Body of pancreas (tissue), 4 donors: Measurements from ENCODE around the gene LRRC49. TPM values are rescaled to one million over a fixed set of nuclear protein-coding genes. Genes with fewer than 3 reads are reported as not detected.
A peak's percentile ranks its signal among the peaks of the same experiment; 100 is the strongest.

Experiments used
- ATAC-seq: fragments of 150-250 bp; one replicate; pipeline ENCODE4 v1.9.1; 2016
- DNase-seq, 4 donors: peaks; one replicate each; pipeline ENCODE4 v3.0.0-alpha.2; 2019
- H3K27ac ChIP-seq, 4 donors: fragments of 200-600 bp; sonication (generic); 1 replicate in 3 of 4; 2 replicates in 1 of 4; pipeline versions ENCODE4 v1.5.1 to v1.6.1; 2016 to 2019; ENCODE audit warnings: mild to moderate bottlenecking in 1 of 4, mixed read lengths in 1 of 4, moderate library complexity in 1 of 4
- H3K27me3 ChIP-seq, 2 donors: fragments of 200-600 bp; sonication (generic); one replicate each; pipeline ENCODE4 v1.6.0; 2016; ENCODE audit warnings: mild to moderate bottlenecking in 1 of 2
- H3K36me3 ChIP-seq, 2 donors: fragments of 200-600 bp; sonication (generic); replicated peaks in 1 of 2; 2 replicates each; pipeline ENCODE4 v1.5.1; 2016; ENCODE audit warnings: low read depth in 2 of 2; ENCODE audit not compliant: insufficient read depth in 1 of 2
- H3K4me1 ChIP-seq: fragments of 200-600 bp; sonication (generic); one replicate; pipeline ENCODE4 v1.6.0; 2016
- H3K4me3 ChIP-seq, 2 donors: fragments of 200-600 bp; sonication (generic); 1 replicate in 1 of 2; 2 replicates in 1 of 2; pipeline ENCODE4 v1.5.1; 2016 to 2019
- H3K9me3 ChIP-seq, 3 donors: fragments of 200-600 bp; sonication (generic); 1 replicate in 2 of 3; 2 replicates in 1 of 3; pipeline ENCODE4 v1.5.1; 2016
- CTCF ChIP-seq, 7 experiments: fragments of 450-650 bp in 4 of 7; fragments of 200-600 bp in 3 of 7; sonication (generic) in 3 of 7; IDR thresholded peaks; one replicate each; pipeline ENCODE4 v1.5.1; 2016 to 2019; ENCODE audit warnings: antibody characterized with exemption in 7 of 7
- POLR2A ChIP-seq, 3 donors: fragments of 450-650 bp; IDR thresholded peaks; one replicate each; pipeline ENCODE4 v1.6.1; 2016; ENCODE audit warnings: antibody characterized with exemption in 3 of 3, mild to moderate bottlenecking in 2 of 3
- WGBS, 2 donors: methylation state at CpG; one replicate each; pipeline ENCODE4 v1.1.5; 2017; 5-methylcytosine and 5-hydroxymethylcytosine counted together
- intact Hi-C: fragments of 100-400 bp; cut with DNase I; formaldehyde crosslinking; loops from one replicate; pipeline ENCODE4 v1.15.1; 2023
- total RNA-seq, 2 donors: library from RNA; depleted of rRNA; stranded (reverse); fragments of >200 nt; gene quantifications; one replicate each; pipeline ENCODE4 v1.1.0, GENCODE V29; 2016

The LRRC49 gene
- total RNA-seq, 2 donors from 2014 or later: 3.0 to 7.3 TPM

- Histone ChIP-seq H3K4me3 (no peak overlapping the region), H3K4me1 (peaks cover 11% of the 10 kb centered on the region), H3K9me3 (no peaks in the 10 kb centered on the region), H3K27ac (no peak overlapping the region), H3K27me3 (no peaks in the 10 kb centered on the region), H3K36me3 (no peaks in the 10 kb centered on the region)
- 77 to 83% methylated on average over 10 to 14 of the region's 14 CpGs for WGBS, 2 donors
- ATAC-seq: no peak
- DNase-seq: no peak
- TF ChIP-seq CTCF (IDR thresholded peaks at IDR 0.05) (no peak), POLR2A (IDR thresholded peaks at IDR 0.05) (no peak)
- intact Hi-C loops: no loop called here
Measured at GRCh38 chr15:70859322-70859908, 33.2 kb upstream of the LRRC49 start.

DNA sequence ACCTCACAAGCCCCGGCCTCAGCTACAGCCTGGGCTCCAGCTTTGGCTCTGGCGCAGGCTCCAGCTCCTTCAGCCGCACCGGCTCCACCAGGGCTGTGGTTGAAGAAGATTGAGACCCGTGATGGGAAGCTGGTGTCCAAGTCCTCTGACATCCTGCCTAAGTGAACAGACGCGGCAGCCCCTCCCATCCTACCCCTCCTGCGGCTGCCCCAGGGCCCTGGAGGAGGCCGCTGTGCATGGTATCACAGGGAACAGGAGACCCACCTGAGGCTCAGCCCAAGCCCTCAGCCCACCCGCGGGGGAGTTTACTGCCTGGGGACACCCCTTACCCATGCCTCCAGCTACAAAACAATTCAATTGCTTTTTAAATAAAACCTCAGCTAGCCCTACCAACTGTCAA is 32.6 kb upstream of the LRRC49 start:
- no peaks in the 10 kb centered on the region for H3K36me3 ChIP-seq
- TF ChIP-seq POLR2A (IDR thresholded peaks at IDR 0.05) (no peak), CTCF (IDR thresholded peaks at IDR 0.05) (no peak)
- WGBS, 2 donors: 80 to 85% methylated on average over 6 to 11 of the region's 11 CpGs
- H3K9me3 ChIP-seq: no peaks in the 10 kb centered on the region
- H3K4me3 ChIP-seq: no peak overlapping the region
- no peaks in the 10 kb centered on the region for H3K27me3 ChIP-seq
- ATAC-seq: no peak
- no peak for DNase-seq
- intact Hi-C loops: no loop called here
- H3K27ac ChIP-seq: no peak overlapping the region
- H3K4me1 ChIP-seq: peaks cover 6% of the 10 kb centered on the region

DNA sequence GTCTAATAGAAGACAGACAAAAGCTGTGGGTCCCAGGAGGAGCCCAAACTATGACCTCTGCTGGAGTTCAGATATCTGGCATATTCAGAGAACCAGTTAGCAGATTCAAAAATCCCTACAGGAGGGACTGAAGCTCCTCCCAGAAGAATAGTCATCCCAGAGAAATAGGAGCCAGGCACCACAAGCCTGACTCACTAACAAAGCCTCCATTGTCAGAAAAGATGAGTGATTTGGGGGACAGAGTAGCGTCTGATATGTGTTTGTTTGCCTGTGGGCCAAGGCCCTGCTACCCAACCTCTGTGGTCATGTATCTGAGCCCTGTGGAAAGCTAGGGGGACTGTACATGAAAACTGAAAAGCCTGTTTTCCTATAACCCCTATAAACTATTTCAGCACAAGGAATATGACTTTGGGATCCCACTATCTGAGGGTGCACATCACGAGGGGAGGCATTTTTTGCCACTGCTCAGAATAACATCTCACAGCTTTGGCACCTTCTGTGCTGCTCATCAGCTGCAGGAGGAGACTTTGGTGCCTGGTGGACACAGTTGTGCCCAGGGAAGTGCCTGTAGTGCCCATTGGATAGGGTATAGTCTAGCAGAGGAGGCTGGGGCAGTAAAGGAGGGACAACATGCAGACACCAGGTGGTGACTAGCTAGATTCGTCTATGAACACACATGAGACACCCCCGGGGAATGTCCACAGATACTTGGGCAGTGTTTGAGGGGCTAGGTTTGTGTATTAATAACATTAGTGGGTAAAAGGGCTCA is 29.0 kb upstream of the LRRC49 start:
- no peaks in the 10 kb centered on the region for H3K4me1 ChIP-seq
- no peak overlapping the region for H3K4me3 ChIP-seq
- no peaks in the 10 kb centered on the region for H3K27me3 ChIP-seq
- no peaks in the 10 kb centered on the region for H3K36me3 ChIP-seq
- TF ChIP-seq CTCF (IDR thresholded peaks at IDR 0.05) (no peak), POLR2A (IDR thresholded peaks at IDR 0.05) (no peak)
- intact Hi-C loops: no loop called here
- DNase-seq (peak in 2 of 4 donors; percentile 13 to 36), ATAC-seq (peak; percentile 77)
- 47 to 54% methylated on average over 3 to 4 of the region's 4 CpGs for WGBS, 2 donors
- H3K9me3 ChIP-seq: no peaks in the 10 kb centered on the region
- peak overlapping the region in 3 of 4 donors; percentile 35 to 62 (median 45) for H3K27ac ChIP-seq

DNA sequence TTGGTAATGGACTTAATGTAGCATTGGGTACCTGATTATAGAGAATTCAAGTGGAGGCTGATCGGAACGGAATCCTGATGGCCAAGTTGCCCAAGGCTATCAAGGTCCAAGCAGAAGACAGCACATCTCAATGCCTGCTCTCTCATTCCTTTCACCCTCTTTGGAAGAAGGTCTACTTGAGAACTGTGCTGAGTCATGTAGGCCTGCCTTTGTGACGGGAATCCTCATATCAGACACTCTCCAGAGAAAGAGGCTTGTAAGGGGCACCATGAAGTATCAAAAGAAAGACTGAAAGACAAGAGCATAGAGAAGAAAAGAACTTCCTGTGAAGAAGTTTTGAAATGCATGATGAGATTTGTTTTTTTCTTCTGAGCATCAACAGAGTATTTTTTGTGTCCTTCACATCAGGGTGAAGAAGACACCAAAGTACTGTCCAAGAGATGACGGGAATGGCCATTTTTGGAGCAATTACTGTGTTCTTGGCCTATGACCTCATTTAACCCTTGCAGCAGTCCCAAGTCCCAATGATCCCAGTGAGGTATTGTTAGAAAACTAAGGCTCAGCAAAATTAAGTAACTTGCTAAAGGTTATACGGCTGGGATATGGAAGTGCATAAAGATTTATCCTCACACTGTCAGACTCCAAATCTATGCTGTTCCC is 25.5 kb upstream of the LRRC49 start:
- intact Hi-C loops: no loop called here
- no peak overlapping the region for H3K4me3 ChIP-seq
- no peak for ATAC-seq
- no peaks in the 10 kb centered on the region for H3K27me3 ChIP-seq
- no peak for DNase-seq
- no peak for TF ChIP-seq POLR2A (IDR thresholded peaks at IDR 0.05)
- TF ChIP-seq CTCF (IDR thresholded peaks at IDR 0.05): no peak
- H3K27ac ChIP-seq: no peak overlapping the region
- H3K9me3 ChIP-seq: no peaks in the 10 kb centered on the region
- 70 to 91% methylated on average over 5 of the region's 5 CpGs for WGBS, 2 donors
- no peaks in the 10 kb centered on the region for H3K36me3 ChIP-seq
- no peaks in the 10 kb centered on the region for H3K4me1 ChIP-seq
